GM21528 (cell line): ENCODE results near the gene ESR1.
"Not testable (repeated sequence)": the region's sequence is repeated elsewhere in the genome, so short reads cannot be mapped to it uniquely, and the experiment has no call there.

ENCODE experiments used
- ATAC-seq: cut with Tn5 transposase; IDR thresholded peaks from one replicate; pipeline ENCODE4 v1.9.1; 2021; ENCODE audit warnings: mild to moderate bottlenecking, moderate library complexity; ENCODE audit not compliant: unreplicated experiment, low FRiP score

Gene ESR1

DNA sequence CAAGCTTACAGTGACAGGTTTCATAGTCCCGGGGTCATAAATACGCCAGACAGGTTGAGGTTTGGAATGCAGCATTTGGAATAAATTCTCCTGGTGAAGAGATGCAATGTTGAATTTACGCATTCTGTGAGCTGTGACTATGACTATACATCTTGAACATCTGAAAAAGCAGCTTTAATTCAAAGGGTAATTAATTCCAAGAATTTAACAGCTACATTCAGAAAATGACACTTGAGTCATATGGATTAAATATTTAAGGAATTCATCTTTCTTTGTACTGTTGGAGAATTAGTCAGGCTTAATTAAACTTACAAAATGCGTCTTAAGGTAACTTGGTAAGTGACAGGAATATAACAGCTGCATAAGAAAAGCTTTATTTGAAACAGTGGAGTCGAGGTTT lies 74.7 kb downstream of the ESR1 start:
- no peak for ATAC-seq

DNA sequence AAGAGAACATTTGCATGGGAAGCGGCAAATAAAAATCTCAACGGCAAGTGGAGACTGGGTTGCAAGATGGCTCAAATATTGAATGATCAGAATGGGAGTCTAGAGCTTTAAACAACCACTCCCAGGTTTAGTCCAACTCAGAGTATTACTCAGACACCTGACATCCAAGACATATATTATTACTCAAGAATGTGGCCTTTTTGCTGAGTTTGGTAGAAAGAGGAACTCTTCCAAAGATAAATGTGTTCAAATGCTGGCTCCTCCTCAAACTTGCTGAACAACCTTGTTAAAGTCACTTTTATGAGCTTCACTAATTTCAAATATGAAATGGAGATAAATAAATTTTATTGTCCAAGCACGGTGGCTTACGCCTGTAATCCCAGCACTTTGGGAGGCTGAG lies 77.8 kb downstream of the ESR1 start:
- no peak for ATAC-seq

DNA sequence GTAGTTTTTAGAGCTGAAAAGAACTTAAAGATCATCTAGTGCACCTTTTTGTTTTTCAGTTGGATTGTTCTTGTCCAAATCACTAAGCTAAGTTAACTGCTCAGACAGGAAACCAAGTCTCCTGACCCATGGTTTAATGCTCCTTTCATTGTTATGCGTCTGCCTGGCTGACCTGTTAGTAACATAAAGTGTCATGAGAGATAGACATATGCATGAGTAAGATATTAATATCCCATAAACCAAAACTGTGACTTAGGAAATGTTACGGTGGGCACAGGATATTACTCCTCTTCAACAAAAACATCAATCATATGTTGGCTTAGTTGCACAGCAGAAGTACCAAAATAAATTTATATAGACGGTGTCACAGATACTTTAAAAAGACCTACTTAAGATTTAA lies 84.0 kb downstream of the ESR1 start:
- no peak for ATAC-seq

- ATAC-seq: not testable (repeated sequence)
Observed at GRCh38 chr6:151894426-151894825, 86.9 kb downstream of the ESR1 start.

DNA sequence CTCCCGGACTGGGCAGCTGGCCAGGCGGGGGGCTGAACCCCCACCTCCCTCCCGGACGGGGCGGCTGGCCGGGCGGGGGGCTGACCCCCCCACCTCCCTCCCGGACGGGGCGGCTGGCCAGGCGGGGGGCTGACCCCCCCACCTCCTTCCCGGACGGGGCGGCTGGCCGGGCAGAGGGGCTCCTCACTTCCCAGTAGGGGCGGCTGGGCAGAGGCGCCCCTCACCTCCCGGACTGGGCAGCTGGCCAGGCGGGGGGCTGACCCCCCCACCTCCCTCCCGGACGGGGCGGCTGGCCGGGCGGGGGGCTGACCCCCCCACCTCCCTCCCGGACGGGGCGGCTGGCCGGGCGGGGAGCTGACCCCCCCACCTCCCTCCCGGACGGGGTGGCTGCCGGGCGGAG lies 91.7 kb downstream of the ESR1 start:
- not testable (repeated sequence) for ATAC-seq

- ATAC-seq: not testable (repeated sequence)
Observed at GRCh38 chr6:151899796-151900195, 92.3 kb downstream of the ESR1 start.

DNA sequence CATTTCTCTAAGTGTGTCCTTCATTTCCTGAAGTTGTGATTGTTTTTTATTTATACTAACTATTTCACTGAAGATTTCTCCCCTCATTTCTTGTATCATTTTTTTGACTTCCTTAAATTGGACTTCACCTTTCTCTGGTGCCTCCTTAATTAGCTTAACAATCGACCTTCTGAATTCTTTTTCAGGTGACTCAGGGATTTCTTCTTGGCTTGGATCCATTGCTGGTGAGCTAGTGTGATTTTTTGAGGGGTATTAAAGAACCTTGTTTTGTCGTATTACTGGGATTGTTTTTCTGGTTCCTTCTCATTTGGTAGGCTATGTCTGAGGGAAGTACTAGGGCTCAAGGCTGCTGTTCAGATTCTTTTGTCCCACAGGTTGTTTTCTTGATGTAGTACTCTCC lies 92.8 kb downstream of the ESR1 start:
- ATAC-seq: no peak

- no peak for ATAC-seq
Observed at GRCh38 chr6:151901009-151901411, 93.5 kb downstream of the ESR1 start.

DNA sequence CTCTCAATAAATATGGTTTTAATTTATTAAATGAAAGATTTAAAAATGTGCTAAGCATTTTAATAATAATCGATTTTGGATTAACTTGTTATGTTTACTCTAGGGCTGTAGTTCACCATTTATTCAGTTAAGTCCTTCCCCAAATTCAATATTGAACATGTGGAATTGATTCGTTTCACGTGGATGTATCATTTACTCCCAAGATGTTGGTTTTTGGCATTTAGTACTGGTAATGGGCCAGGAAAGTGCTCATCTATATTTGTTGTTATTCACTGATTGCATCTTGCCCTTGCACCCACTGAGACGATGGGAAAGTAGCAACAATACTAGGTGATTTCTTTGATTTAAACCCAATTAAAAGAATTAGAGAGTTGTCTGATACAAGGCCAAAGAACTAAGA lies 97.1 kb downstream of the ESR1 start:
- no peak for ATAC-seq

GRCh38 chr6:151905072-151905471 lies 97.6 kb downstream of the ESR1 start:
- no peak for ATAC-seq

DNA sequence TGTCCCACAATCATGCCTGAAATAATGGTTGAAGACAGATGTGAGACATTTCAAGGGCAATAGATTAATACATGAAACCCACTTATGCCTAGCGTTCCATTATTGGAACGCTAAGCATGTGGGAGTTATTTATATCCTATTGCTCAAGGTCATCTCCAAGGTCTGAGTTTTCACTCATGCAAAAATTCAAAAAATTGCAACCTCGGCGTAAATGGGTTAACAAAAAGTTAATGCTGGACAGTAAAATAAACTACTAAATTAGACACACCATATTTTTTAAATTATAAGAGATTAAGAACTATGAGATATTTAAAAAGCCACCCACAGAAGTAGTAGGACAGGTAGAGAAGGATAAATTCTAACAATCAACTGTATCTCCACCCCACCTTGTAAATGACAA lies 98.4 kb downstream of the ESR1 start:
- ATAC-seq: no peak

GRCh38 chr6:151911401-151911800 lies 103.9 kb downstream of the ESR1 start:
- no peak for ATAC-seq

- no peak for ATAC-seq
Observed at GRCh38 chr6:151914484-151914883, 107.0 kb downstream of the ESR1 start.

DNA sequence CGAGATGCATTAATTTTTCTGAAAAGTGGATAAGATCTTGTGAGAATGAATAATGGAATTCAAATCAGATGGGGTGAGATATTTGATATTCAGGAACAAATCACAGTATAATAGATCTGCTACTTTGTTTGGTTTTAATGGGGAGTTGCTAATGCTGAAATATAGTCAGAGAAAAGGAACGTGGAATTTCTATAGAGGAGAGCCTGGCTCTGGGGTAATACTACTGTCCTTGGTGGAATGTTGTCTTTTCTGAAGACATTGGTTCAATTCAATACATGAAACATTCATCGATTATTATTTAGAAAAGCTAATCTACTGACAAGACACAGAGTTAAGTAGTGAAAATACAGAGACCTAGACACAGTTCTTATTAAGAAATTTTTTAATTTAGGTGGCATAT lies 108.6 kb downstream of the ESR1 start:
- ATAC-seq: no peak

- no peak for ATAC-seq
Observed at GRCh38 chr6:151916680-151917164, 109.2 kb downstream of the ESR1 start.

DNA sequence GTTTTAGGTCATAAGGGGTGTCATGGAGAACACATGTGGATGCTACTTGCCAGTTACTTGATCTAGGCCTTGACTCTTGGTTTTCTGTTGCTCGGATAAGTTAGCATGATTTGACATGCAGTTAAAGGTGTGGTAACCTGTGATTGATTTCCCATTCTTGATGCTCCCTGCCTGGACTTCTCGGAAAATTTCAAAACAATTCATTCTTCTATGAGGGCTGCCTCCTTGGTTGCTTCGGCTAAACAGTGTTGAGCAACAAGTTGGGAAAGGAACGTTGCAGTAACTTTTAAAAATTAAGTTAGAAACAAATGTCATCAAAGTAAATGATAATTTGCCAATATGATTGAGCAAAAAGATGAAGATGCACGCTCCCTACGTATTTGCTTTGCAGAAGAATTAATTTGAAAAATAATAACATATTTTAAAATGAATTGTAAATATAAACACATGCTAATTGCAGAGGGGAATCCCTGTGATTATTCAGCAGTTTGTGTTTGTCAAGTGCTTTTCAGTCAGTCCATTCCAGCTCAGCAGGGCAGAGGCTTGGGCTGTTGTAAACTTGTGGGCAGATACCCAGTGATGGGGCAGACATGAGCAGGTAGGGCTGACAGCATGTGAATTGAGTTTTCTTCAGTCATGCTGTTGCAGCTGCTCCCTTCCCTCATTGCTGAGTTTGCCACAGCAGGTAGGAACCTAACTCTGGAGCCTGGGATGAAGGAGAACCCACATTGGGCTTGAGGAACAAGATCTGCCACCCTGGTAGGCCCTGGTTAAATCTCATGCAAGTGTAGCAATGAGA lies 110.2 kb downstream of the ESR1 start:
- no peak for ATAC-seq

- ATAC-seq: no peak
Observed at GRCh38 chr6:151940307-151940706, 132.8 kb downstream of the ESR1 start.

GRCh38 chr6:151948002-151948743 lies 140.7 kb downstream of the ESR1 start:
- no peak for ATAC-seq

GRCh38 chr6:151958332-151958731 lies 150.8 kb downstream of the ESR1 start:
- no peak for ATAC-seq

DNA sequence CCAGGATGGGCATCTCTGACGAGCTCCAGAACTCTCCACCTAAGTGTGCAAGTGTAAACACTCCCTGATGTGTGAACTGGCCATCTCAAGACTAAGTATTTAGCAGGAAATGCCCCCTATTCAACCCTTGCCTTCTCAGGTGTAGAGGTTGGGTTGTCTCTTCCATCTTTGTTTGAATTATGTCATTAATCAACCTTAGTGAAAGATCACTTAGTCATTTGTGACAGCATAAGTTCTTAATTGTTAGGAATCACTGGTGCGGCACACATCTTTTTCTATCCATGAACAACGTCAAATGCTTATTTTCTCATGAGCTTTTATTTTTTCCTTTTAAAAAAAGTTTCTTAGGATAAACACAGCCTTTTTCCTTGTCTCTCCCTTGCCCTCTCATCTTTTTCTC lies 151.6 kb downstream of the ESR1 start:
- ATAC-seq: no peak

- ATAC-seq: no peak
Observed at GRCh38 chr6:151961809-151962208, 154.3 kb downstream of the ESR1 start.
